ENCODE results near the gene TCP11L2. TPM values are rescaled to one million over a fixed set of nuclear protein-coding genes. Genes with fewer than 3 reads are reported as not detected.
"Not testable (repeated sequence)": the region's sequence is repeated elsewhere in the genome, so short reads cannot be mapped to it uniquely, and the experiment has no call there.

TCP11L2 gene
- total RNA-seq, 1 donor from 2014 or later: 14.0 TPM

DNA sequence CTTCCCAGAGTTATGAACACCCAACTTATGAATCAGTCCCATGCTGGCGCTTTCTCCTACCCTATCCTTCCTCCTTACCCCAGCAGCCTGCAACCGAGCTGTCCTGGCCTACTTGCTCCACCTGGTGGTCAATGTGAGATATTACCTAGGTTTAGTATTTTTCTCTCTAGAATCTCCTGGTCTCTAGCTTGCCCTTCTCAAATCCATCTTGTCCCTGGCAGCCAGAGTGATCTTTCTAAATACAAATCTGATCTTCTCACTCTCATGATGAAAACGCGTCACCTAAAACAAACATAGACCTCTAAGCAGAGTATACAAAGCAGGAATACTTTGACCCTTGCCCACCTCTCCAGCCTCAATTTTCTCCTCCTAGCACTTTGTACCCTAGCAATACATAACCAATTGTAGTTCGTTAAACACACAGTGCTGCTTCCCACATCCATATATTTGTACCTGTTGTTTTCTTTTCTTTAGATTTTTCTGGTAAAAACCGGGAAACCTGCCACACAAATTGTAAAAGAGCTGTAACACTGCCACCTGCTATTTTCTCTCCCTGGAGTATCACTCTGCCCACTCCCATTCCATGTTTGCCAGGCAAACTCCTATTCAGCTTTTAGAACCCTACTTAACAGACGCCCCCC, 20.0 kb upstream of the TCP11L2 start:
- peak; percentile 48 for DNase-seq (ENCODE audit: low spot score)
- H3K4me3 Mint-ChIP-seq (ENCODE audit: unreplicated experiment): no peak overlapping the region
- no peaks in the 10 kb centered on the region for H3K27me3 Mint-ChIP-seq (ENCODE audit: unreplicated experiment)
- H3K4me1 Mint-ChIP-seq (ENCODE audit: unreplicated experiment): peaks cover 5% of the 10 kb centered on the region
- H3K36me3 Mint-ChIP-seq (ENCODE audit: low read depth, unreplicated experiment): no peaks in the 10 kb centered on the region
- no peaks in the 10 kb centered on the region for H3K9me3 Mint-ChIP-seq (ENCODE audit: unreplicated experiment)
- TF ChIP-seq, protein P1, sequence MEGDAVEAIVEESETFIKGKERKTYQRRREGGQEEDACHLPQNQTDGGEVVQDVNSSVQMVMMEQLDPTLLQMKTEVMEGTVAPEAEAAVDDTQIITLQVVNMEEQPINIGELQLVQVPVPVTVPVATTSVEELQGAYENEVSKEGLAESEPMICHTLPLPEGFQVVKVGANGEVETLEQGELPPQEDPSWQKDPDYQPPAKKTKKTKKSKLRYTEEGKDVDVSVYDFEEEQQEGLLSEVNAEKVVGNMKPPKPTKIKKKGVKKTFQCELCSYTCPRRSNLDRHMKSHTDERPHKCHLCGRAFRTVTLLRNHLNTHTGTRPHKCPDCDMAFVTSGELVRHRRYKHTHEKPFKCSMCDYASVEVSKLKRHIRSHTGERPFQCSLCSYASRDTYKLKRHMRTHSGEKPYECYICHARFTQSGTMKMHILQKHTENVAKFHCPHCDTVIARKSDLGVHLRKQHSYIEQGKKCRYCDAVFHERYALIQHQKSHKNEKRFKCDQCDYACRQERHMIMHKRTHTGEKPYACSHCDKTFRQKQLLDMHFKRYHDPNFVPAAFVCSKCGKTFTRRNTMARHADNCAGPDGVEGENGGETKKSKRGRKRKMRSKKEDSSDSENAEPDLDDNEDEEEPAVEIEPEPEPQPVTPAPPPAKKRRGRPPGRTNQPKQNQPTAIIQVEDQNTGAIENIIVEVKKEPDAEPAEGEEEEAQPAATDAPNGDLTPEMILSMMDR (IDR thresholded peaks at IDR 0.05; ENCODE audit: unreplicated experiment): peak; percentile 96
- no peak overlapping the region for H3K27ac Mint-ChIP-seq (ENCODE audit: unreplicated experiment)

DNA sequence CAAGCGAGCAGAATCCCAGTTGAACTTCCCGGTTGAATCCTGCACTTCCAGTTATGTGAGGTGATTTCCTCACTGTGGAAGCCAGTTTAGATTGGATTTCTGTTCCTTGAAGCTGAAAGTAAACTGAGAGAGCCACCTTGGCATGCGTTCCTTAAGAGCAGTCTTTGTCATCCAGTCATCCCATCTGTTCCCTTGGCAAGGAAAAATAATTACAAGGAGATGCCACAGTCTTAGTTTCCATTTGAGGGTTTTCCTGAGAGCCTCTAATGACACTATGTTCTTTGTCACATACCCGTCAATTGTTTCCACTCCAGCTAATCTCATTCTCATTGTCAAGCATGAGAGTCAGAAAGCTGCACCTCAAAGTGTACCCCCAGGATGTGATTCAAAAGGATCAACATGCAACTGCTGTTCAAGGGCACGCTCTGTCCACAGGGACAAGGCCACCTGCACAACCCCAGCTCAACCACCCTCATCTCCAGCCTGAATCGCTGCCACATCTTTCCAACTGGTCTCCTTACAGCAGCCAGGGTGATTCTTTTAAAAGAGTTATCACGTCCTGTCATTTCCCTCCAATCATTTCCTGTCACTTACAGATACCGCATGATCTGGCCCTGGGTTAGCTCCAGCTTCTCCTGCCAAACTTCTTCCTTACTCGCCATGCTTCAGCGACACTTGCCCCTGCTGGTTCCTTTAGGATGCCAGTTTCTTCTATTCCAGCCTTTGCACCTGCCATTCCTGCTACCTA, 18.0 kb upstream of the TCP11L2 start:
- TF ChIP-seq, protein P1 (IDR thresholded peaks at IDR 0.05; ENCODE audit: unreplicated experiment): no peak
- DNase-seq (ENCODE audit: low spot score): no peak
- no peaks in the 10 kb centered on the region for H3K27me3 Mint-ChIP-seq (ENCODE audit: unreplicated experiment)
- no peaks in the 10 kb centered on the region for H3K36me3 Mint-ChIP-seq (ENCODE audit: low read depth, unreplicated experiment)
- H3K9me3 Mint-ChIP-seq (ENCODE audit: unreplicated experiment): no peaks in the 10 kb centered on the region
- no peak overlapping the region for H3K4me3 Mint-ChIP-seq (ENCODE audit: unreplicated experiment)
- H3K4me1 Mint-ChIP-seq (ENCODE audit: unreplicated experiment): peaks cover 5% of the 10 kb centered on the region
- H3K27ac Mint-ChIP-seq (ENCODE audit: unreplicated experiment): no peak overlapping the region

DNA sequence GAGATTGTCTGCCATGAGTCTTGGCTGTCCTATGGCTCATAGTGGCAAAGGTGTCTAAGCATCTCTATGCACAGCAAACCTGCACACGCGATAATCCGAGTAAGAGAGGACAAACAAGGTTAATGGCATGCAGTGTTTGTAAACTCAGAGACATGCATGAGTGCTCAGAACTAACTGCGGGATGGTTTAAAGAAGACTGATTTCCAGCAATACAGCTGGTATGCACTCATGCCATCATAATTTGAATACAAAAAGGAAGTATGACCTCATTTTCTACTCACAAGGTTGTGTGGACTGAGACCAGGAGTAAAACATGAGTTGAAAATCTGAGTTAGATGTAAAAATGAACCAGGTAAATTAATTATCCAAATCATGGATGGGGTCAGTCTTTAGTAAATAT, 16.6 kb upstream of the TCP11L2 start:
- Mint-ChIP-seq H3K9me3 (ENCODE audit: unreplicated experiment) (no peaks in the 10 kb centered on the region), H3K27me3 (ENCODE audit: unreplicated experiment) (no peaks in the 10 kb centered on the region), H3K4me3 (ENCODE audit: unreplicated experiment) (no peak overlapping the region), H3K36me3 (ENCODE audit: low read depth, unreplicated experiment) (no peaks in the 10 kb centered on the region), H3K27ac (ENCODE audit: unreplicated experiment) (no peak overlapping the region), H3K4me1 (ENCODE audit: unreplicated experiment) (peaks cover 5% of the 10 kb centered on the region)
- TF ChIP-seq, protein P1 (IDR thresholded peaks at IDR 0.05; ENCODE audit: unreplicated experiment): no peak
- no peak for DNase-seq (ENCODE audit: low spot score)

DNA sequence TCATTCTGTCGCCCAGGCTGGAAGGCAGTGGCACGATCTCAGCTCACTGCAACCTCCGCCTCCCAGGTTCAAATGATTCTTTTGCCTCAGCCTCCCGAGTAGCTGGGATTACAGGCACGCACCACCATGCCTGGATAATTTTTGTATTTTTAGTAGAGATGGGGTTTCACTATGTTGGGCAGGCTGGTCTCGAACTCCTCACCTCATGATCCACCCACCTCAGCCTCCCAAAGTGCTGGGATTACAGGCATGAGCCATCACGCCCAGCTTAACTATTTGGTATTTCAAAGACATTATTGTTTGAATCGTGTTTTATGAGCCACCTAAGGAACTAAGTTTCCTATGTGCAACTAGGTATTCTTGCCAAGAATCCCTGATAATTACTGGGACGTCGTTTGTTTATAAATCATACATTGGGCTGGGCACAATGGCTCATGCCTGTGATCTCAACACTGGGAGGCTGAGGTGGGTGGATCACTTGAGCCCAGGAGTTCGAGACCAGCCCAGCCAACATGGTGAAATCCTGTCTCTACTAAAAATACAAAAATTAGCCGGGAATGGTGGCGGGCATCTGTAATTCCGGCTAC, 15.9 kb upstream of the TCP11L2 start:
- H3K27me3 Mint-ChIP-seq (ENCODE audit: unreplicated experiment); H3K4me3 Mint-ChIP-seq (ENCODE audit: unreplicated experiment); H3K9me3 Mint-ChIP-seq (ENCODE audit: unreplicated experiment); H3K36me3 Mint-ChIP-seq (ENCODE audit: low read depth, unreplicated experiment); H3K27ac Mint-ChIP-seq (ENCODE audit: unreplicated experiment); DNase-seq (ENCODE audit: low spot score); H3K4me1 Mint-ChIP-seq (ENCODE audit: unreplicated experiment): not testable (repeated sequence)

DNA sequence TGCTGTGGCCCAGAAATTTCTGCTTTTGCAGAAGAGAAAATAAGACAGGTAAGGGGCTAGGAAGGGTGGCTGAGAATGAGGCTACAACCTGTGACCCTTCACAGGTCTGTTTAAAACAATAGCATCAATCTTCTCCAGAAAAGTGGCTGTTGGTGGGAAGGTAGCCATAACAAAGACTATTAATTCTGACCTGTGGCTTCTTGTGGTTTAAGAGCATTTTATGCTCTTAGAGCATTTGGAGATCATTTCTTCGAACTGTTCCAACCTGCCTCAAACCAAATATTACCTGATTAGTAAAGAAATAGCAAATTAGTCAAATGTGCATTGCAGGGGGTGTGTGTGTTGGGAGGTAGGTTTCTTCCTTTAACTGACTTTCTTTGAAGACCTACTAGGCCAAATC, 15.2 kb upstream of the TCP11L2 start:
- TF ChIP-seq, protein P1 (IDR thresholded peaks at IDR 0.05; ENCODE audit: unreplicated experiment): no peak
- Mint-ChIP-seq H3K27me3 (ENCODE audit: unreplicated experiment) (no peaks in the 10 kb centered on the region), H3K4me1 (ENCODE audit: unreplicated experiment) (peaks cover 5% of the 10 kb centered on the region), H3K27ac (ENCODE audit: unreplicated experiment) (no peak overlapping the region), H3K4me3 (ENCODE audit: unreplicated experiment) (no peak overlapping the region), H3K9me3 (ENCODE audit: unreplicated experiment) (no peaks in the 10 kb centered on the region), H3K36me3 (ENCODE audit: low read depth, unreplicated experiment) (no peaks in the 10 kb centered on the region)
- no peak for DNase-seq (ENCODE audit: low spot score)
